BJ (cell line): ENCODE data around the gene HDDC3. TPM values are rescaled to one million over a fixed set of nuclear protein-coding genes. Genes with fewer than 3 reads are reported as not detected.

Experiments used
- CTCF ChIA-PET: fragments of 350-600 bp; formaldehyde crosslinking; extraction: SDS; loops from one replicate; lab custom pipeline; 2021; ENCODE audit warnings: antibody characterized with exemption, inconsistent platforms; lab: Yijun Ruan, JAX
- POLR2A ChIA-PET: fragments of 300-600 bp; sonication (Branson Sonifier 250); formaldehyde crosslinking; extraction: SDS; loops from one replicate; lab custom pipeline; 2021; ENCODE audit warnings: antibody characterized with exemption; lab: Charles Lee
- DNase-seq: peaks from one replicate; pipeline ENCODE4 v3.0.0-alpha.2; 2011; ENCODE audit warnings: low read depth
- H3K27me3 ChIP-seq: 2 replicates; pipeline ENCODE4 v1.6.0; 2011; ENCODE audit warnings: low read length; ENCODE audit not compliant: control insufficient read depth, insufficient read depth
- H3K36me3 ChIP-seq: 2 replicates; pipeline ENCODE4 v1.5.1; 2011; ENCODE audit warnings: low read length; ENCODE audit not compliant: control insufficient read depth, insufficient read depth
- H3K4me3 ChIP-seq: 2 replicates; pipeline ENCODE4 v1.5.1; 2011; ENCODE audit warnings: low read depth, mild to moderate bottlenecking, control low read depth, low read length
- CTCF ChIP-seq: IDR thresholded peaks from 2 replicates; pipeline ENCODE4 v1.5.1; 2011; ENCODE audit warnings: low read depth, mild to moderate bottlenecking, control low read depth, inconsistent platforms, low read length, moderate library complexity; ENCODE audit not compliant: insufficient read depth
- polyA plus RNA-seq: library from polyadenylated mRNA; depleted of rRNA; stranded (reverse); fragments of >200 nt; gene quantifications from 2 replicates; pipeline ENCODE4 v1.2.3, GENCODE V29; 2011; rRNA removed
- small RNA-seq: library from RNA; depleted of rRNA; stranded (forward); fragments of <200 nt; gene quantifications from one replicate; pipeline ENCODE3, GENCODE V24; 2012; ENCODE audit warnings: low replicate concordance, low read depth; ENCODE audit not compliant: insufficient read length

Gene HDDC3
- polyA plus RNA-seq, 1 experiment = 12.3 TPM

DNA sequence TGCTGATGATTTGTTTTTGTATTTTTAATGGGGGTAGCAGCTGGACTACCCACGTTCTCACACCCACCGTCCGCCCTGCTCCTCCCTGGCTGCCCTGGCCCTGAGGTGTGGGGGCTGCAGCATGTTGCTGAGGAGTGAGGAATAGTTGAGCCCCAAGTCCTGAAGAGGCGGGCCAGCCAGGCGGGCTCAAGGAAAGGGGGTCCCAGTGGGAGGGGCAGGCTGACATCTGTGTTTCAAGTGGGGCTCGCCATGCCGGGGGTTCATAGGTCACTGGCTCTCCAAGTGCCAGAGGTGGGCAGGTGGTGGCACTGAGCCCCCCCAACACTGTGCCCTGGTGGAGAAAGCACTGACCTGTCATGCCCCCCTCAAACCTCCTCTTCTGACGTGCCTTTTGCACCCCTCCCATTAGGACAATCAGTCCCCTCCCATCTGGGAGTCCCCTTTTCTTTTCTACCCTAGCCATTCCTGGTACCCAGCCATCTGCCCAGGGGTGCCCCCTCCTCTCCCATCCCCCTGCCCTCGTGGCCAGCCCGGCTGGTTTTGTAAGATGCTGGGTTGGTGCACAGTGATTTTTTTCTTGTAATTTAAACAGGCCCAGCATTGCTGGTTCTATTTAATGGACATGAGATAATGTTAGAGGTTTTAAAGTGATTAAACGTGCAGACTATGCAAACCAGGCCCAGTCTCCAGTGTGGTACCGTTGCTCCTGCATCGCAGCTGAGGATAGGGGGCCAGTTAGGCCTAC lies 49.4 kb downstream of the HDDC3 start:
- ChIA-PET CTCF (interaction anchor here (0.5 to 4.2 kb wide), 5 partner anchors 15 to 355 kb away, joined by 3 to 73 read pairs (median 6); no protein-coding TSS in a partner anchor), POLR2A (interaction anchor here (0.5 kb wide), 1 partner anchor 378 kb away, joined by 11 read pairs; no protein-coding TSS in a partner anchor)
- Histone ChIP-seq H3K4me3 (no peak overlapping the region), H3K27me3 (no peaks in the 10 kb centered on the region), H3K36me3 (peaks cover 35% of the 10 kb centered on the region)
- no peak for TF ChIP-seq CTCF
- no peak for DNase-seq

- ChIA-PET POLR2A (no interaction called here), CTCF (interaction anchor here (1.7 kb wide), 1 partner anchor 234 kb away, joined by 5 read pairs; no protein-coding TSS in a partner anchor)
- H3K27me3 ChIP-seq = no peaks in the 10 kb centered on the region
- DNase-seq = no peak
- no peak overlapping the region for H3K4me3 ChIP-seq
- no peak for TF ChIP-seq CTCF
- peaks cover 39% of the 10 kb centered on the region for H3K36me3 ChIP-seq
Observed at GRCh38 chr15:90881978-90882721, 50.2 kb downstream of the HDDC3 start.

DNA sequence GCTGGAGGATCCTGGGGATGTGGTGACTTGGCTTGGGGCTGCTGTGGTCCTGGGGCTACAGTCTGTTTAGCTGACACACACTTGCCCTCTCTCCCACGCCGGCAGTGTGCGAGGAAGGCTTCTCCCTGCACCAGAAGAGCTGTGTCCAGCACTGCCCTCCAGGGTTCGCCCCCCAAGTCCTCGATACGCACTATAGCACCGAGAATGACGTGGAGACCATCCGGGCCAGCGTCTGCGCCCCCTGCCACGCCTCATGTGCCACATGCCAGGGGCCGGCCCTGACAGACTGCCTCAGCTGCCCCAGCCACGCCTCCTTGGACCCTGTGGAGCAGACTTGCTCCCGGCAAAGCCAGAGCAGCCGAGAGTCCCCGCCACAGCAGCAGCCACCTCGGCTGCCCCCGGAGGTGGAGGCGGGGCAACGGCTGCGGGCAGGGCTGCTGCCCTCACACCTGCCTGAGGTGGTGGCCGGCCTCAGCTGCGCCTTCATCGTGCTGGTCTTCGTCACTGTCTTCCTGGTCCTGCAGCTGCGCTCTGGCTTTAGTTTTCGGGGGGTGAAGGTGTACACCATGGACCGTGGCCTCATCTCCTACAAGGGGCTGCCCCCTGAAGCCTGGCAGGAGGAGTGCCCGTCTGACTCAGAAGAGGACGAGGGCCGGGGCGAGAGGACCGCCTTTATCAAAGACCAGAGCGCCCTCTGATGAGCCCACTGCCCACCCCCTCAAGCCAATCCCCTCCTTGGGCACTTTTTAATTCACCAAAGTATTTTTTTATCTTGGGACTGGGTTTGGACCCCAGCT lies 51.0 kb downstream of the HDDC3 start:
- Histone ChIP-seq H3K27me3 (no peaks in the 10 kb centered on the region), H3K4me3 (no peak overlapping the region), H3K36me3 (peaks cover 44% of the 10 kb centered on the region)
- TF ChIP-seq CTCF = no peak
- DNase-seq = no peak
- CTCF ChIA-PET = interaction anchor here (1.7 kb wide), 1 partner anchor 233 kb away, joined by 5 read pairs; no protein-coding TSS in a partner anchor
- POLR2A ChIA-PET = no interaction called here

DNA sequence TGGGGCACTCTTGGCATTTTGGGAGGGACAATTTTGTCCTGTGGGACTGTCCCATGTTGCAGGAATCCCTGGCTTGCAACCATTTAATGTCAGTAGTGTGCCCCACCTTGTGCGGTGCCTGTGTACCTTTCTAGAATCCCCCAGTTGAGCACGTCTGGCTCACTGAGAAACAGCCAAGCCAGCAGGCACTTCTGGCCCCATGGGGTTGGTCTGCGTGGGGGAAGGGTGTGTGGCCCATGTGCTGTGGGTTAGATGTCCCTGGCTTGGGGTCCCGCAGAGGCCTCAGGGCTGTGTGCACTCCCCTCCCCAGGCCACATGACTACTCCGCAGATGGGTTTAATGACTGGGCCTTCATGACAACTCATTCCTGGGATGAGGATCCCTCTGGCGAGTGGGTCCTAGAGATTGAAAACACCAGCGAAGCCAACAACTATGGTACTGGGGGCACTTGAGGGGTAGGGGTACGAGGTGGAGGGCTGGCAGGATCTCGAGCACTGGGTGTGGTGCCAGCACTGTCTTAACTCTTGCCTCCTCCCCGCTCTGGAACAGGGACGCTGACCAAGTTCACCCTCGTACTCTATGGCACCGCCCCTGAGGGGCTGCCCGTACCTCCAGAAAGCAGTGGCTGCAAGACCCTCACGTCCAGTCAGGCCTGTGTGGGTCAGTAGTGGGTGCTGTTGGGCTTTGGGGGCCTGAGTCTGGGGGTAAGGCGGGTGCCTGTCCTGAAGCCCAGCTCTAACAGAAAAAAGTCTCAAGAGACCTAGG lies 51.8 kb downstream of the HDDC3 start:
- no peak for DNase-seq
- POLR2A ChIA-PET = no interaction called here
- Histone ChIP-seq H3K4me3 (no peak overlapping the region), H3K36me3 (peaks cover 51% of the 10 kb centered on the region), H3K27me3 (no peaks in the 10 kb centered on the region)
- CTCF ChIA-PET = no interaction called here
- TF ChIP-seq CTCF = no peak

Small RNA genes lying within 50 kb of the gene (small RNA-seq; reads per million reads assigned to genes)
- not detected for gene RF00019

Other genes starting within 250 kb of the HDDC3 start
- gene BLM, start 215.2 kb downstream of the HDDC3 start, polyA plus RNA-seq = 1.3 and 2.4 TPM in 2 replicates
- gene FURIN, start 64.0 kb downstream of the HDDC3 start, polyA plus RNA-seq = 19.6 and 30.9 TPM in 2 replicates
- gene FES, start 48.0 kb downstream of the HDDC3 start, polyA plus RNA-seq = 6.9 and 11.1 TPM in 2 replicates
- 7.2 and 40.4 TPM in 2 replicates for gene MAN2A2, start 29.2 kb downstream of the HDDC3 start, polyA plus RNA-seq
- gene UNC45A, start 2.7 kb upstream of the HDDC3 start, polyA plus RNA-seq = 69.8 and 93.8 TPM in 2 replicates
- gene RCCD1, start 22.3 kb upstream of the HDDC3 start, polyA plus RNA-seq = 7.0 and 9.6 TPM in 2 replicates
- 173 and 199 TPM in 2 replicates for gene PRC1, start 62.0 kb upstream of the HDDC3 start, polyA plus RNA-seq
- gene VPS33B, start 90.0 kb upstream of the HDDC3 start, polyA plus RNA-seq = 12.7 and 15.5 TPM in 2 replicates
- 0.01 TPM in 1 of 2 replicates, not detected in the other for gene SV2B, start 167.7 kb upstream of the HDDC3 start, polyA plus RNA-seq